SK-N-SH (cell line): ENCODE measurements around the gene EPX.

ENCODE experiments used
- FOXM1 ChIP-seq: IDR thresholded peaks from 2 replicates; pipeline ENCODE4 v1.4.0; 2012; ENCODE audit warnings: low read depth, mild to moderate bottlenecking
- TF ChIP-seq, protein P1 (sequence below): fragments of 200-600 bp; sonication (generic); IDR thresholded peaks from 2 replicates; pipeline ENCODE4 v1.6.1; 2017; ENCODE audit warnings: antibody characterized with exemption, mild to moderate bottlenecking, moderate library complexity

DNA sequence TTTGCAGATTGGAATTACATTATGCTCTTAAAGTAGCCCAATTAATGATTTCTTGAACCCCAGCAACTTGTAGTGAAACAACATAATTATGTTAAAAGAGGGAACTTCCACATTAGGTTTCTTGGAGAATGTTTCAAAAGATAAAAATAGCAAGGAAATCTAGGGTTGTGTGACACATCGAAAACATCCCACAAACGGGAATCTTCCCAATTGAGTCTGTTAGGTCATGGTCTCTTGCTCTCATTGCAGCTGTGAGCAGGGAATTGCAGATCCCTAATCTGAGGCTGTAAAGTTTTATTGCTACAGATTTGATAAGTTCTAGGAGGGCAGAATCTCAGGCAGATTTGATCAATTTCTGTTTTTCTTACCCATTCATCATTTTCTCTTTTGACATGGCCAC is 39.1 kb downstream of the EPX start:
- no peak for TF ChIP-seq FOXM1
- TF ChIP-seq, protein P1, sequence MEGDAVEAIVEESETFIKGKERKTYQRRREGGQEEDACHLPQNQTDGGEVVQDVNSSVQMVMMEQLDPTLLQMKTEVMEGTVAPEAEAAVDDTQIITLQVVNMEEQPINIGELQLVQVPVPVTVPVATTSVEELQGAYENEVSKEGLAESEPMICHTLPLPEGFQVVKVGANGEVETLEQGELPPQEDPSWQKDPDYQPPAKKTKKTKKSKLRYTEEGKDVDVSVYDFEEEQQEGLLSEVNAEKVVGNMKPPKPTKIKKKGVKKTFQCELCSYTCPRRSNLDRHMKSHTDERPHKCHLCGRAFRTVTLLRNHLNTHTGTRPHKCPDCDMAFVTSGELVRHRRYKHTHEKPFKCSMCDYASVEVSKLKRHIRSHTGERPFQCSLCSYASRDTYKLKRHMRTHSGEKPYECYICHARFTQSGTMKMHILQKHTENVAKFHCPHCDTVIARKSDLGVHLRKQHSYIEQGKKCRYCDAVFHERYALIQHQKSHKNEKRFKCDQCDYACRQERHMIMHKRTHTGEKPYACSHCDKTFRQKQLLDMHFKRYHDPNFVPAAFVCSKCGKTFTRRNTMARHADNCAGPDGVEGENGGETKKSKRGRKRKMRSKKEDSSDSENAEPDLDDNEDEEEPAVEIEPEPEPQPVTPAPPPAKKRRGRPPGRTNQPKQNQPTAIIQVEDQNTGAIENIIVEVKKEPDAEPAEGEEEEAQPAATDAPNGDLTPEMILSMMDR: no peak
